ENCODE results near the gene VWA2. TPM values are rescaled to one million over a fixed set of nuclear protein-coding genes. Genes with fewer than 3 reads are reported as not detected.
"Not testable (repeated sequence)": the region's sequence is repeated elsewhere in the genome, so short reads cannot be mapped to it uniquely, and the experiment has no call there.

VWA2 gene
- total RNA-seq, 1 donor from 2014 or later: not detected

- DNase-seq (ENCODE audit: low spot score): no peak
- intact Hi-C loops (cut with DNase I): loop anchor here (5.0 kb wide), 1 partner anchor 73 kb away; the partner anchor contains the start of gene AFAP1L2
These were observed 90.7 kb downstream of the VWA2 start for GRCh38 chr10:114329634-114330365.

- intact Hi-C loops (cut with DNase I): loop anchor here (5.0 kb wide), 1 partner anchor 70 kb away; the partner anchor contains the start of gene AFAP1L2
- no peak for DNase-seq (ENCODE audit: low spot score)
These were observed 93.5 kb downstream of the VWA2 start for GRCh38 chr10:114332301-114333192.

- DNase-seq (ENCODE audit: low spot score): not testable (repeated sequence)
- intact Hi-C loops (cut with DNase I): loop anchor here (5.0 kb wide), 1 partner anchor 69 kb away; the partner anchor contains the start of gene AFAP1L2
These were observed 94.4 kb downstream of the VWA2 start for GRCh38 chr10:114333441-114333840.

- no peak for DNase-seq (ENCODE audit: low spot score)
- intact Hi-C loops (cut with DNase I): loop anchor here (5.0 kb wide), 1 partner anchor 68 kb away; the partner anchor contains the start of gene AFAP1L2
These were observed 95.2 kb downstream of the VWA2 start for GRCh38 chr10:114334301-114334700.

- DNase-seq (ENCODE audit: low spot score): no peak
- intact Hi-C loops (cut with DNase I): no loop called here
These were observed 96.6 kb downstream of the VWA2 start for GRCh38 chr10:114335614-114336013.

GRCh38 chr10:114336823-114337509, 97.9 kb downstream of the VWA2 start:
- intact Hi-C loops (cut with DNase I): no loop called here
- DNase-seq (ENCODE audit: low spot score): no peak

- intact Hi-C loops (cut with DNase I): no loop called here
- DNase-seq (ENCODE audit: low spot score): no peak
These were observed 98.7 kb downstream of the VWA2 start for GRCh38 chr10:114337510-114338462.

GRCh38 chr10:114340816-114341215, 101.8 kb downstream of the VWA2 start:
- DNase-seq (ENCODE audit: low spot score): no peak
- intact Hi-C loops (cut with DNase I): no loop called here

Other genes starting within 250 kb of the VWA2 start
- 26.4 TPM for gene ADRB1, start 195.4 kb upstream of the VWA2 start, total RNA-seq
- 19.5 TPM for gene CCDC186, start 65.1 kb upstream of the VWA2 start, total RNA-seq
- 1.2 TPM for gene TDRD1, start 59.9 kb upstream of the VWA2 start, total RNA-seq
- 3.9 TPM for gene AFAP1L2, start 165.2 kb downstream of the VWA2 start, total RNA-seq